COR-L47 (cell line): Measurements from ENCODE around the gene BICRA.
"Not testable (repeated sequence)": the region's sequence is repeated elsewhere in the genome, so short reads cannot be mapped to it uniquely, and the experiment has no call there.

Source experiments
- DNase-seq: peaks from one replicate; lab custom pipeline; 2025; lab: John Stamatoyannopoulos, UW

The BICRA gene

GRCh38 chr19:47694466-47695273, 85.7 kb downstream of the BICRA start:
- DNase-seq: no peak

GRCh38 chr19:47695533-47696262, 86.8 kb downstream of the BICRA start:
- no peak for DNase-seq

GRCh38 chr19:47696635-47697034, 87.7 kb downstream of the BICRA start:
- DNase-seq: no peak

- peak; percentile 65 for DNase-seq
Measured at GRCh38 chr19:47697863-47698609, 89.1 kb downstream of the BICRA start.

GRCh38 chr19:47698631-47699359, 89.9 kb downstream of the BICRA start:
- DNase-seq: no peak

GRCh38 chr19:47699360-47699917, 90.5 kb downstream of the BICRA start:
- peak; percentile 33 for DNase-seq

GRCh38 chr19:47700934-47701716, 92.2 kb downstream of the BICRA start:
- DNase-seq: no peak

- DNase-seq: no peak
Measured at GRCh38 chr19:47701717-47702552, 93.0 kb downstream of the BICRA start.

GRCh38 chr19:47702671-47703070, 93.7 kb downstream of the BICRA start:
- no peak for DNase-seq

GRCh38 chr19:47703301-47703700, 94.4 kb downstream of the BICRA start:
- no peak for DNase-seq

- no peak for DNase-seq
Measured at GRCh38 chr19:47704024-47704423, 95.1 kb downstream of the BICRA start.

- no peak for DNase-seq
Measured at GRCh38 chr19:47704656-47705055, 95.7 kb downstream of the BICRA start.

GRCh38 chr19:47707135-47707925, 98.4 kb downstream of the BICRA start:
- peak; percentile 66 for DNase-seq

- DNase-seq: no peak
Measured at GRCh38 chr19:47711652-47712242, 102.8 kb downstream of the BICRA start.

- DNase-seq: no peak
Measured at GRCh38 chr19:47713046-47714021, 104.4 kb downstream of the BICRA start, which contains the start of gene EHD2. Gene EHD2 (plus strand): TSS chr19:47713422. CDS start chr19:47716613, 3,191 bp downstream.

GRCh38 chr19:47714339-47714738, 105.4 kb downstream of the BICRA start:
- no peak for DNase-seq

GRCh38 chr19:47714855-47715254, 105.9 kb downstream of the BICRA start:
- DNase-seq: not testable (repeated sequence)
